UCSD-AML1 (cell line): Measurements from ENCODE around the gene MCHR1.

Source experiments
- DNase-seq: peaks from one replicate; lab custom pipeline; 2025; ENCODE audit not compliant: unreplicated experiment; lab: John Stamatoyannopoulos, UW

The MCHR1 gene, protein sequence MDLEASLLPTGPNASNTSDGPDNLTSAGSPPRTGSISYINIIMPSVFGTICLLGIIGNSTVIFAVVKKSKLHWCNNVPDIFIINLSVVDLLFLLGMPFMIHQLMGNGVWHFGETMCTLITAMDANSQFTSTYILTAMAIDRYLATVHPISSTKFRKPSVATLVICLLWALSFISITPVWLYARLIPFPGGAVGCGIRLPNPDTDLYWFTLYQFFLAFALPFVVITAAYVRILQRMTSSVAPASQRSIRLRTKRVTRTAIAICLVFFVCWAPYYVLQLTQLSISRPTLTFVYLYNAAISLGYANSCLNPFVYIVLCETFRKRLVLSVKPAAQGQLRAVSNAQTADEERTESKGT

DNA sequence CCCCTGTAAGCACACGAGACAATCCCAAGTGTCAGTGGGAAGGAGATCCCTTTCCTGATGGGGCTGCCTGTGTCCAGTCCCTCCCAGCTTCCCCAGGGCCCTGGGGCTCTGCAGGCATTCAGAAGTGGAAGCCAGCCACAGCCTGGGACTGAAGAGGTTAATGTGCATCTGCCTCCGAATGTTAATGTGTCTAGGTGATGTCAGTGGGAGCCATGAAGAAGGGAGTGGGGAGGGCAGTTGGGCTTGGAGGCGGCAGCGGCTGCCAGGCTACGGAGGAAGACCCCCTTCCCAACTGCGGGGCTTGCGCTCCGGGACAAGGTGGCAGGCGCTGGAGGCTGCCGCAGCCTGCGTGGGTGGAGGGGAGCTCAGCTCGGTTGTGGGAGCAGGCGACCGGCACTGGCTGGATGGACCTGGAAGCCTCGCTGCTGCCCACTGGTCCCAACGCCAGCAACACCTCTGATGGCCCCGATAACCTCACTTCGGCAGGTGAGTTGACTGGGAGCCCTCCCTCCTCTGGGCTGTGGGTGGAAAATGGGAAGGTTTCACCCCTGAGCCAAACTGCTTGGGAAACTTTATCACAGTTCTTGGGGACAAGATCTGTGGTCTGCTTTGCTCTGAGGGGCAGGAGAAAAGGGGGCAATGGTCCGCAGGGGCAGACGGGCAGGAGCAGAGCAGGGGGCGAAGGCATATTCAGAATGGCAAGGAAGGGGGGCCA lies at the start of gene MCHR1:
TSS of gene MCHR1 (plus strand) at position 236 of the 715 bp plus-strand sequence. CDS start at position 405, 169 bp downstream.
- DNase-seq: no peak

DNA sequence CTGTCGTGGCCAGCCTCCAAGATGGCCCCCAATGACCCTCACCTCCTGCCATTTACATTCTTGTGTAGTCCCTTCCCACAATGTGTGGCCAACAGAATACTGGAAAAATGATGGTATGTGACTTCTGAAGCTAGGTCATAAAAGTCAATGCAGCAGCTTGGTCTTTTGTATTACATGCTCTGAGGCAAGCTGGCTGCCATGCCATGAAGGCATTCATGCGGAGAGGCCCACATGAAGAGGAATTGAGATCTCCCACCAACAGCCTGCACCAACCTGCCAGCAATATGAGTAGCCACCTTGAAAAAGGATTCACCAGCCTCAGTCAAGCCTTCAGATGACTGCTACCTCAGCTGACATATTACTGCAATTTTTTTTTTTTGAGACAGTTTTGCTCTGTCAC lies 47.4 kb upstream of the MCHR1 start:
- no peak for DNase-seq

DNA sequence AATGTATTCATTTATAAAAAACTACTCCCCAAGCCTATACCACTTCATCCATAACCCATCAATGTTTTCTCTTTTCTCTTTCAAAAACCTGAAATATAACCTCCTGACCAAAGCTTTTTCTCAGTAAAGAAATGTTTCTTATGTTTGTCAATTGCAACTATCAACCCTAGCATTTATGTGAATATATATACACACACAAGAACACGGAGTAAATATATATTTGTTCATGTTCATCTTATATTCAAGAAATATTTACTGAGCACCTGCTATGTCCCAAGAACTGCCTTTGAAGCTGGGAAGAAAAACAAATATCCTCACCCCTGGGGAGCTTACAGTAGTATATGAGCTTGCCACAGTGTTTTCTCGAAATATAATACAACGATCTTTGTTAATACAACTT lies 46.2 kb upstream of the MCHR1 start:
- DNase-seq: no peak

DNA sequence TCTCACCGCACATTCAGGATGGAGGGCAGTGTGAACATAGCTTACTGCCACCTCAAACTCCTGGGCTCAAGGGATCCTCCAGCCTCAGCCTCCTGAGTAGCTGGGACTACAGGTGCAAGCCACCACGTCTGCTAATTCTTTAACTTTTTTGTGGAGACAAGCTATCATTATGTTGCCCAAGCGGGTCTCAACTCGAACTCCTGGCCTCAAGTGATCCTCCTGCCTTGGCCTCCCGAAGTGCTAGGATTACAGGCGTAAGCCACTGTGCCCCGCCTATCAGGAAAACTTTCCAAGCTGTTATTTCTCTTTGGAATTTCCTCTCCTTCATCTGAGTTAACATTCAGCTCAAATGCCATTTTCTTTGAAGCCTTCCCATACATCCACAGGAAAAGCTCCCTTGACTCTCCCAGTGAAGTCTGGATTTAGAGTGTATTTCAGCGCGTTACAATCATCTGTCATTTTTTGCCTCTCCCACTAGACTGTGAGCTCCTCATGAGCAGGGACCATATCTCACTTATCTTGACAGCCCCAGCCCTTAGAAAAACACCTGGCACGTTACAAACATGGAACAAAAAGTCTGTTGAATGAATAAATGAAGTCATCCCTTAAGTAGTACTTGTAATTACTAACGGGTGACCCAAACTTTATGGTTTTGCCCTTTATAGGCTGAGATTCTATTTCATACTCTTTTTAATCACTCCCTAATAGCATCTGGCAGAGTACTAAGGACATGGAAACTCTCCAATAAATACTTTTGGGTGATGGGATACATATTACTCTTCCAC lies 45.0 kb upstream of the MCHR1 start:
- DNase-seq: no peak

DNA sequence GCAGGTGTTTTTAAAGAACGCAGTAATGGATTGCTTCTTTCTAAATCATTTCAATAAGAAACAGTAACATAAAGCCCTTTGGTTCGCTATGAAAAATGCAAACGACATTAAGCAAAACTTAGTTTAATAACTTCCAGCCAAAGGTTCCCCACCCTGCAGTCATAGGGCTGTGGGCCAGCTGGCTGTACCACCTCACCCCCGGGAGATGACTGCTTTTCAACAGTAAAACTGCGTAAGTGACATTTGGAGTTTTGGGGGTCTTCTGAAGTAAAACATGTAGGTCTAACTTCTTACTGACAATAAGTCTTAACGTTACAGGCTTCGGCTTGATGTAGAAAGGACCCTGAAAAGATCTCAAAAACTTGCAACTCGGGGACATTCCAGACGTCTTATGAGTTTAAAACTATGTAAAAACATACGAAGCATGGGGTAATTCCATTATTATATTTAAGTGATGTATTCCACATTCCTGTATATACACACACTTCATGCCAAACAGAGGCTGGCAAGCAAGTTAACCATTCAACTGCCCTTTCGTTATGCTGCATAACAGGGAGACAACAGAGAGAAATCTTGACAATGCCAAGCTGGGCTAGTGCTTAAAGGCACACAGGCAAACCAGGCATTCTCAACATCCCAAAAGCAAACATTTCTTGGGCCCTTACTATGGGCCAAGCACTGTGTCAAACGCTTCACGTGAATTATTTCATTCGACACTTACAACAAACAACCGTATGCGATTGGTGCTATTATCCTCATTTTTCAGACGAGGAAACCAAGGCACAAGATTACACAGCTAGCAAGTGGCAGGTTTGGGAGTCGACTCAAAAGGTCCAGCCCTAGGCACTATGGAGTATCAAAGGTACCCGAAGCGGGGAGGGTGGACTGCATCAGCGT lies 44.0 kb upstream of the MCHR1 start:
- DNase-seq: no peak

DNA sequence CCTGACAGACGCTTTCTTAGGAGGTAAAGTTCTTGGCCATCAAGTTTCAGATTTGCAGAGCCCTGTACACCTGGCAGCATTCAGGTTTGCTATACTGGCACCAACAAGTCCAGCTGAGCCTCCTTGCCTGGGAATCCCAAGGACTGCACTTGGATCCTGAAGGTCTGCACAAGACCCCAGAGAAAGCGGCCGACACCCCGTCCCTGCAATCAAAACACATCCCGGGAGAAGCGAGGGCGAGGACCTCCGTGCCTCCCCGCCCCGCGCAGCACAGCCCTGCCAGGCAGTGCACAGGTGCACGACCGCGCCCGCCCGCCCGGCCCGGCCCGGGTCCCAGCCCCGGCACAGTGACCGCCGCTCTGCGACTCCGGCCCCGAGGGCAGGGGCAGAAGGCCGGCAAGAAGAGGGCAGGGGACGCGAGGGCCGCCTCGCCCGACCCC lies 43.3 kb upstream of the MCHR1 start:
- DNase-seq: no peak

DNA sequence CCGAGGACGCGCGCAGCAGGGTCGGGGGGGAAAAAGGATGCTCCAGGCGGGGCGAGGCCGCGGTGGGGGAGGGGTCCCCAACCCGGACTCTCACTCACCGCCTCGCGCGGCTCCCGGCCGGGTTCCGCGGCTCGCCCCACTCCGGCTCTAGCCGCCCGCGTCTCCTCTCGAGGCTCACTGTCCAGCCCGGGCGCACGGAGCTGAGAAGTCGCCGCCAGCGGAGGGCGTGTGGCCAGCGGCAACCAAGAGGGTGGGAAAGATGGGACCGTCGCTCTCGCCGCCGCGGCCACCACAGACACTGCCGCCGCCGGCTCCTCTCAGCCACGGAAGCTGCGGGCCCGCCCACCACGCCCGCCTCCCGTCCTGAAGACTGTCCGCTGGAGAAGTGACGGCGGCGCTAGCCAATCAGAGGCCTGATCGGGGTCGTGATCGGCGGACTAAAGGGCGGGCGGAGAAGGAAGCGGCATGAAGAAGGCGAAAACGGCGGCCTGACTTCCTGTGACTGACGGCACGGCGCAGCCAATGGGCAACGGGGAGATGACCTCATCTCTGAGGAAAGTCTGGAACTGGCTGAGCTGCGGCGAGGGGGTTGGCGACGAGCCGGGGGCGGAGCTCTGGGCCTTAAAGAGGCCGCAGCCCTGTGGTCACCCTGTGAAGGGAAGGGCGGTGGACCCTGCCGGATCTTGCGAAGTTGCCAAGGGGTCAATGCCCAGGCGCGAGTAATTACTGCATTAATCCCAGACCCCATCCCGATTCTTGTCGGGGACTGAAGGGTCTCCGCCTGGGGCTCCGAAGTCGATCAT lies 42.7 kb upstream of the MCHR1 start, which contains the start of gene MRTFA:
TSS of gene MRTFA (minus strand) at position 340 of the 803 bp plus-strand sequence.
- peak; percentile 99 for DNase-seq

DNA sequence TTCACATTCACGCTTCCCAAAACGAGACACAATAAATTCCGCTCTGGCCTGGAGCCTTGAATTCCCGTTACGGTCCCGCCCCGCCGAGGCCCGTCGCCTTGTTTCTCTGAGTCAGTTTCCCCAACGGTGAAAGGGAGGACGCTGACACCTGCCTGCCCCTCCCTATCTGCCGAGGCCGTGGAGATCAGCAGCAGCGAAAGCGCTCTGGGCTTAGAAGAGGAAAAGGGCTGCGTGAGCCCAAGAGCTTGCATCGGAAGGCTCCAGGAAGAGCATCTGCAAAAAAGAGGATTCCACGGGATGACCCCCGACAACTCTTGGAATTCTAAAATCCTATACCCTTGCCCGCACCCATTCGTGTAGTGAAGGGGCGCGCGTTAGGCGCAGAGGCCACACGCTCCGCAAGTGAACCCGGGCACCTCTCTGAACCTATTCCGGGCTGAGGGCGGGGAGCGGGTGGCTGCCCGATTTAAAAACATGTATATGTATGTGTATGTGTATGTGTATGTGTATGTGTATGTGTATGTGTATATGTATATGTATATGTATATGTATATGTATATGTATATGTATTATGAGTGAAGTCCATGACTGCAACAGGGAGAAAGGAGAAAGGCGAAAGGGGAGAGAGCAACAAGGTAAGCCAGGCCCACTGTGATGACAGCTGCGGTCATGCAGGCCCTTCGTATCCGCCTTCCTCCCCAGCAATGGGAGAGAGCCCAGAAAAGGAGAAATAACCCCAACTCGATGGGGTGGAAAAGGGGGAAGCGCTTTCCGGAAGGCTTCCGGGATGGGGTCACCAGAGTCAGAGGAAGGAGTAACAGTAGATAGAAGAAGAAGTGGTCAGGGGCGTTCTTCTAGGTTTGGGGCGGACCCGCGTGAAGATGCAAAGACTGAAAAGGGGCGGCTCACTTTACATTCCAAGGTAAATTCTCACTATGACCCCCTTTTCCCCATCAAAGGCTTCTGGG lies 41.8 kb upstream of the MCHR1 start:
- peak; percentile 60 for DNase-seq

DNA sequence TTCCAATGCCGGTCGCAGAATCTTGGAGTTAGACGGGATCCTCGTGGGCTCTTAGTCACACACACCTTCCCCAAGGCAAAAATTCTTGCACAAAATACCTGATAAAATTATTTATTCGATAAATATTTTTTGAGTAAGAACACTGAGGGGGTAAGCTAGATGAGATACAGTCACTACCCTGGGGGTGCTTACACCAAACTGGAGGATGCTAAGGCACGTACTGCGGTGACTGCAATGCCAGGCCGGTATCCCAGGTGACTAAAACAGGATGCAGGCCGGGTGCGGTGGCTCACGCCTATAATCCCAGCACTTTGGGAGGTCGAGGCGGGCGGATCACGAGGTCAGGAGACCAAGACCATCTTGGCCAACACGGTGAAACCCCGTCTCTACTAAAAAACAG lies 41.0 kb upstream of the MCHR1 start:
- DNase-seq: no peak

DNA sequence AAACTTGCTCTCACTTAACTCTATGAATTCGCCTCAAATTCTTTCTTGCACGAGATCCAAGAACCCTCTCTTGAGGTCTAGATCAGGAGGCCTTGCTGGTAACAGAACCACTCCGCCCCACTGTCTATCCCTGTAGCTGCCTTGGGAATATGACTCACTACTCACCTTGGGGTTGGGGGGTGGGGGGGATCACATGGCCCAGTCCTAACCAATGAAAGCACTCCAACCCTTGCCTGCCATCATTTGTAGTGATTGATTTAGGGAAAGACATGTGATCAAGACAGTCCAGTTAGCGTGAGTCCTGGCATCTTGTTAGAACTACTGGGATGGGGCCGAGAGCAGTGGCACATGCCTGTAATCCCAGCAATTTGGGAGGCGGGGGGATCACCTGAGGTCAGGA lies 38.0 kb upstream of the MCHR1 start:
- DNase-seq: no peak

DNA sequence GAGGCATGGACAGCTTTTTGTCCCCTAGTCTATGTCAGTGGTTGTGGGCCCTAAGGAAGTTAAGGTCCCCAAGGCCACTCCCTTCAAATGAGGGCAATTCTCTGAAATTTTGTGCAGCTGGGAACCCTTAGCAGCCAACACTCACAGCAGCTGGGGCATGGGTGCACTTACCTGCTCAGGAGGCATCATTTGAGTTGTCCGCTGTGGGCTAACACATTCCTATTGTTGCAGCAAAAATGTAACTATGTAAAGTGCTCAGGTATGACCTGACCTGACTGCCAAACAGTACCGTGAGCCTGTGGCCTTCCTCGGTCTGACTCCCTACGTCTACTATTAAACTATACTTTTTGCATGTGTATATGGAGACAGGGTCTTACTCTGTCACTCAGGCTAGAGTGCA lies 37.0 kb upstream of the MCHR1 start:
- no peak for DNase-seq

DNA sequence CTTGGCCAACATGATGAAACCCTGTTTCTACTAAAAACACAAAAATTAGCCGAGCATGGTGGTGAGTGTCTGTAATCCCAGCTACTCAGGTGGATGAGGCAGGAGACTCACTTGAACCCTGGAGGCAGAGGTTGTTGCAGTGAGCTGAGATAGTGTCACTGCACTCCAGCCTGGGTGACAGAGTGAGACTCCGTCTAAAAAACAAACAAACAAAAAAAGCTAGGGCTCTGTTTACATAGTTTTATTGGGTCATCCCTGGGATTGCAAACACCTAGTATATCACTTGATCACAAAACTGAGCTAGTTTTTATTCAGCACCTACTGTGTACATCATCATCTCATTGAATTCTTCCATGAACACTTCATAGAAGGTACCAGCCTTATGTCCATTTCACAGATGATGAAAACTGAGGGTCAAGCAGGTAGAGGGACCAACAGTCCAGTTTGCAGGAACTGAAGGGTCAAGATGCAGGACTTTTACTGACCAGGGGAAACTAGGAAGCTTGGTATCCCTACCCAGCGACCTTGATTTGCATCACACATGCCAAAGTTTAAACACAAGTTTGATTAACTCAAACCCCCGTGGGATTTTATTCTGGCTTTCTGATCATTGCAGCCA lies 33.6 kb upstream of the MCHR1 start:
- DNase-seq: no peak

DNA sequence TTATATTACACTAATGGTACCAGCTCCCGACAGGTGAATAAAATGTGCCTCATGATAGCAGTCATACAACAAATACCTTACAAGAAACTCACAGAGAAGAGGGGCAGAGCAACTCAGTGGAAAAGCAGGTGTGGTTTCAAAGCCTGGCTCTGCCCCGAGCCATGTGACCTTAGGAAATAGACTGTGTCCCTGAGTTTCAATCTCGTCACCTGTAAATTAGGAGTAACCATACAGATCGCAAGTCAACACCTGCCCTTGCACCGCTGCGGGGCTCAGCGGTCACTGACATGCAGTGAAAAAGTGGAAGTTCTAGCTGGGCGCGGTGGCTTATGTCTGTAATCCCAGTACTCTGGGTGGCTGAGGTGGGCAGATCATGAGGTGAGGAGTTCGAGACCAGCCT lies 30.9 kb upstream of the MCHR1 start:
- DNase-seq: no peak

DNA sequence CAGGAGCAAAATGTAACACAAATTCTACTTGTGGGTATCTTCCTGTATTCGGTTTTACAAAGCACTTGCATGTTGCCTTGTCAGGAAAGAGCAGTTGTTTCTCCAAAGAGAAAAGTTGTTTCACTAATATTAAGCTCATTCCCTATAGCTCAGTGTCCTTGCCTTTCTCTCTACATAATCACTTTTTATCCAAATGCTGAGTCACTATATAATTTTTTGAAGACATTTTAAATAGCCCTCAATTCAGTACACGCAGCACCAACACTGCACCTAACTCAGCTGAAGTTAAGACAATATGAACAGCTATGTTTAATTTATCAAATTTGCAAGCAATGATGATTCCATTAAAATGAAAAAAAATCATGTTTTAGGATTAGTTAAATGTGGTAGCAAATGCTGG lies 28.2 kb upstream of the MCHR1 start:
- no peak for DNase-seq

DNA sequence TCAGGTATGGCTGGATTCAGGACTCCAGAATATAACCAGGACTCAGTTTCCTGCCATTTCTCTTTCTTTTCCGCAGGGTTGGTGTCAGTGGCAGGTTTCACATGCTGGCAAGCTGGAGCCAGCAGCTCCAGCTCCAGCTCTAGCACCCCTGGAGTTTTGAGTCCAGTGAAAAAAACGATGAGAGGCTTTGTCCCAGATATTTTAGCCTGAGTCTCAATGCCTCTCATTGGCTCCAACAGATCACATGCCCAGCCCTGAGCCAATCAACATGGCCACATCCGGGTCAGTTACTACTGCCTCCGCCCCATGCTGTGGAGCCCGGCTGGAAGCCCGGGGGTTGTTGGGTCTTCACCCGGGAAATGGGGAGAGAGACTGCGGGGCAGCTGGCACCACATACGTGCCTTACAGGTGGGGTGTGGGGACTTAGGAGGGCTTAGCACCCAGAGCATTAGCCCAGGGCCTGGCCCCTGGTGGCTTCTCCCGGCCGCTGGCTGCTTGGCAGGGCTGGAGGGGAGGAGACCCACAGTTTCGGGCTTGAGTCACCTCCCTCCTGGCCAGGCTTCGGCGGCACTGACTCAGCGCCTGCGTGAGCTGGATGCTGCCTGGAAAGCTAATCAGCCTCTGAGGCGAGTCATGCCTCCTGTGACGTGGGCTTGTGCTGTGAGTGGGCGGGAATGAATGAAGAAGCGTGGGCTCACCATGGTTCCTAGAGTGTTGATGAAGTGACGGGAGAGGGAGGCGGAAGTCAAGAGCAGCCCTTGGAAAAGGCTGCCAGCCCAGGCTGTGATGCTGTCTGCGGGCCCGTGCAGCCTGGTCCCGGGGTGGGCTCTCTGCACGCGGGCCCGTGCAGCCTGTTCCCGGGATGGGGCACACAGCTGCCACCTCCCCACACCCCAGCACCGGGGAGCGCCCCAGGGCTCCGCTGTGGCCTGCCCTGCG lies 27.5 kb upstream of the MCHR1 start:
- DNase-seq: peak; percentile 96

DNA sequence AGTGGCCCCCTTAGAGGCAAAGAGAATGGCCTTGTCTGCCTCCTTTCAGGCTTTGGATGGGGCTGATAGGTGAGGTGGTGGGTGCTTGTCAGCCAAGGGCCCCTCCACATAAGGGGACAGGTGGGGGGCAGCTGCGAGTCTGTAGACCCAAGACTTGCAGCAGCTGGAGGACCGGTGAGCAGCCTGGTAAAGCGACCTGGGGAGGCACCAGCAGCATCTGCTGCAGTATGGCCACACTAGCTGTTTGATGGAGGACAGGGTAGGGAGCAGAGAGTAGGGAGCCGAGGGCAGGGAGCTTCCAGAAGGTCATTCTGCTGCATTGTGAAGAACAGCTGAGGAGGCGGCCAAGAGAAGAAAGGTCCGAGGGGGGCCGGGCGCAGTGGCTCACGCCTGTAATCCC lies 25.9 kb upstream of the MCHR1 start:
- no peak for DNase-seq

DNA sequence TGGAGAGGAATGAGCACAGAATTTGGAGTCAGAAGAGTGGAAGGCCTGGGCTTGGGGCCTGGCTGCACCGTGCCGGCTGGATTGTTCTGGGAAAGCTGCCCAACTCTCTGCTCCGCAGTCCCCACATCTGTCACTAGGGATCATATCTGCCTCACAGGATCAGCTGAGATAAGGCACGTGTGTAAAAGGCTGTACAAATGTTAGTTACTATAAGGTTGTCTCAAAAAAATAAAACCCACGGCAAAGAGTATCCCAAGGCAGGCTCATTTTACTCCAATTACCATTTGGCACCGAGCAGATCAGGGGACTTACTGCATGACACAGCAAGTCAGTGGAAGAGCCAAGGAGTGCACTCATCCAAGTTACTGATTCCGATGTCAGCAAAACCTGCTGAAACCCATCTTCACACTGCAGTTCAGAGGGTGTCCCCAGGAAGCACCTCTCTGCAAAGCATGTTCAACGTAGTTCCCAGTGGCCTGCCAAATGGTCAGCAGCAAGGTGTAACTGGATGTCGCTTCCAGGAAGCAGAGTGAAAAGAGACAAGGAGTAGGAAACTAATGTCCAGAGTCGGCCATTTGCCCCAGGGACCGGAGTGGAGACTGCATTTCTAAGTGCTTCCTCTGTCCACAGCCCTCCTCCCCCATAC lies 24.6 kb upstream of the MCHR1 start:
- DNase-seq: no peak
